ENCODE measurements around the gene NUTF2. TPM values are rescaled to one million over a fixed set of nuclear protein-coding genes. Genes with fewer than 3 reads are reported as not detected.

The NUTF2 gene
- total and polyA plus RNA-seq, 10 of the 15 experiments (the other 5 are each of a cell fraction or from before 2014, with no cell fraction given): 116 to 342 (median 202) TPM

DNA sequence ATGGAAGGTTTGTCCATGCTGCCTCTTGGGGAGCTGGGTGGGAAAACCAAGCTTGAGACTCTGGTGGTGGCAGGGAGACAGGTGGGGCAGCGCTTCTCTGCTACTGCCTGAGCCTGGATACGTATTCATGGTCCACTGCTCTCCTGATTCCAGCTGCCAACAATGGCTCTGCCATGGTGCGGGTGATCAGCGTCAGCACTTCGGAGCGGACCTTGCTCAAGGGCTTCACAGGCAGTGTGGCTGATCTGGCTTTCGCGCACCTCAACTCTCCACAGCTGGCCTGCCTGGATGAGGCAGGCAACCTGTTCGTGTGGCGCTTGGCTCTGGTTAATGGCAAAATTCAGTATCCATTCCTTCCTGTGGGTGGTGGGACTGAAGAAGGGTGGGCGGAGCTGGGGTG is 30.3 kb downstream of the NUTF2 start:
- Histone ChIP-seq H3K4me1 (ENCODE audit: control insufficient read depth, insufficient read depth, low read length) (peaks cover 10% of the 10 kb centered on the region), H2AFZ (ENCODE audit: control insufficient read depth, low read depth, low read length) (no peak overlapping the region), H3K79me2 (ENCODE audit: control insufficient read depth, insufficient read depth, low read length) (peaks cover 28% of the 10 kb centered on the region), H4K20me1 (ENCODE audit: control insufficient read depth, insufficient read depth) (peaks cover 4% of the 10 kb centered on the region), H3K9me3 (replicated peaks; ENCODE audit: control insufficient read depth, insufficient read depth, low read length) (no peaks in the 10 kb centered on the region), H3K27ac (ENCODE audit: control insufficient read depth, insufficient read depth) (no peak overlapping the region), H3K4me3 (no peak overlapping the region), H3K4me2 (ENCODE audit: control insufficient read depth, insufficient read depth) (no peak overlapping the region), H3K27me3 (replicated peaks in 1 of 2; ENCODE audit: control insufficient read depth in 2 of 2, insufficient read depth in 2 of 2, low read length in 1 of 2) (no peaks in the 10 kb centered on the region), H3K9ac (ENCODE audit: control insufficient read depth, insufficient read depth, low read length) (no peak overlapping the region), H3K36me3 (ENCODE audit: control insufficient read depth in 2 of 2, insufficient read depth in 2 of 2, low read length in 1 of 2) (peaks cover 12 to 44% of the 10 kb centered on the region in 2 experiments; a peak in 3 of 4 replicates)
- CTCF ChIA-PET: no interaction called here
- SMC1A ChIA-PET (ENCODE audit: uncharacterized antibody, unreplicated experiment): no interaction called here
- in situ Hi-C loops (cut with MboI) (loop anchor here (5.0 kb wide), 1 partner anchor 165 kb away; no protein-coding TSS in a partner anchor), intact Hi-C loops (cut with micrococcal nuclease; ENCODE audit: unreplicated experiment) (no loop called here)
- POLR2A ChIA-PET: no interaction called here
- FAIRE-seq: no peak
- no peak for DNase-seq (ENCODE audit: low read depth, low spot score)
- 95% methylated on average over 11 of the region's 11 CpGs for WGBS (ENCODE audit: insufficient coverage, insufficient replicate concordance, low lambda C conversion rate, missing lambda C conversion rate)
- BruUV-seq (replicated peaks): no TSS peak
- TF ChIP-seq ZNF24 (IDR thresholded peaks at IDR 0.05) (no peak), FOXK2 (IDR thresholded peaks at IDR 0.05) (no peak), CHD4 (IDR thresholded peaks at IDR 0.05) (no peak), STAT3 (IDR thresholded peaks at IDR 0.05; ENCODE audit: low read depth, low read length) (no peak), JUND (IDR thresholded peaks at IDR 0.05; ENCODE audit: low read depth, low read length) (no peak), POLR2AphosphoS5 (IDR thresholded peaks at IDR 0.05; ENCODE audit: low read length) (no peak), RELB (IDR thresholded peaks at IDR 0.05; ENCODE audit: low read depth) (no peak), EED (IDR thresholded peaks at IDR 0.05; ENCODE audit: low read depth) (no peak), NFYB (IDR thresholded peaks at IDR 0.05; ENCODE audit: insufficient read depth, low read depth, low read length) (no peak), RBBP5 (conservative IDR thresholded peaks at IDR 0.05) (no peak), ZNF384 (IDR thresholded peaks at IDR 0.05; ENCODE audit: borderline replicate concordance, low read depth, low read length) (no peak)
- TF ChIP-seq, protein P1, sequence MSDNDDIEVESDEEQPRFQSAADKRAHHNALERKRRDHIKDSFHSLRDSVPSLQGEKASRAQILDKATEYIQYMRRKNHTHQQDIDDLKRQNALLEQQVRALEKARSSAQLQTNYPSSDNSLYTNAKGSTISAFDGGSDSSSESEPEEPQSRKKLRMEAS (IDR thresholded peaks at IDR 0.05; ENCODE audit: low read depth, low read length): no peak
- no peak for ATAC-seq
- RAD21 ChIA-PET (ENCODE audit: unreplicated experiment): no interaction called here

Data from GM12878 (cell line).